ENCODE measurements around the gene ZNF804B.

- TF ChIP-seq, protein P1, sequence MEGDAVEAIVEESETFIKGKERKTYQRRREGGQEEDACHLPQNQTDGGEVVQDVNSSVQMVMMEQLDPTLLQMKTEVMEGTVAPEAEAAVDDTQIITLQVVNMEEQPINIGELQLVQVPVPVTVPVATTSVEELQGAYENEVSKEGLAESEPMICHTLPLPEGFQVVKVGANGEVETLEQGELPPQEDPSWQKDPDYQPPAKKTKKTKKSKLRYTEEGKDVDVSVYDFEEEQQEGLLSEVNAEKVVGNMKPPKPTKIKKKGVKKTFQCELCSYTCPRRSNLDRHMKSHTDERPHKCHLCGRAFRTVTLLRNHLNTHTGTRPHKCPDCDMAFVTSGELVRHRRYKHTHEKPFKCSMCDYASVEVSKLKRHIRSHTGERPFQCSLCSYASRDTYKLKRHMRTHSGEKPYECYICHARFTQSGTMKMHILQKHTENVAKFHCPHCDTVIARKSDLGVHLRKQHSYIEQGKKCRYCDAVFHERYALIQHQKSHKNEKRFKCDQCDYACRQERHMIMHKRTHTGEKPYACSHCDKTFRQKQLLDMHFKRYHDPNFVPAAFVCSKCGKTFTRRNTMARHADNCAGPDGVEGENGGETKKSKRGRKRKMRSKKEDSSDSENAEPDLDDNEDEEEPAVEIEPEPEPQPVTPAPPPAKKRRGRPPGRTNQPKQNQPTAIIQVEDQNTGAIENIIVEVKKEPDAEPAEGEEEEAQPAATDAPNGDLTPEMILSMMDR (conservative IDR thresholded peaks at IDR 0.05; ENCODE audit: low read depth, low read length): no peak
- TF ChIP-seq EZH2 (IDR thresholded peaks at IDR 0.05; ENCODE audit: low read length, unreplicated experiment) (no peak), EZH2phosphoT487 (IDR thresholded peaks at IDR 0.05; ENCODE audit: borderline replicate concordance, low read length) (no peak)
Measured at GRCh38 chr7:89339748-89340147, 580.2 kb downstream of the ZNF804B start.
